ENCODE results near the gene FYCO1. TPM values are rescaled to one million over a fixed set of nuclear protein-coding genes. Genes with fewer than 3 reads are reported as not detected.

FYCO1 gene
- total RNA-seq, 1 donor from 2014 or later, result 31.8 TPM

DNA sequence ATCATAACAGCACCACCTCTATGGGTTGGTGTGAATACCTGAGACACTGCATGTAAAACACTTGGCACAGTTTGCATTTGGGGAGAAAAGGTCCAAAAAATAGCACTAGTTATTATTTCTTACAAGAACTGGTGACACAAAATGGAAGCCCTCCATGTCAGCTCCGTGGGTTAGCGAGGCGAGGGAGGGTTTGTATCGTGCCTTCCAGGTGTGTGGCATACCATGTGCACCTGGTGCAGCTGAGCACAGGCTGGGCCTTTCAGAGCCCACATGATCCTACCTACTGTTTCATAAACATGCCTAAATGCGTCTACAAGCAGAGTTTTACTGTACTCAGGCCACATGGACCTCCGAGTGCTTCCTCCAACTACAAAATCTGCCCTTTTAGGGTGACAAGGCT, 46.7 kb downstream of the FYCO1 start:
- Mint-ChIP-seq H3K27ac (ENCODE audit: unreplicated experiment) (no peak overlapping the region), H3K4me1 (ENCODE audit: unreplicated experiment) (no peaks in the 10 kb centered on the region), H3K36me3 (ENCODE audit: unreplicated experiment) (peaks cover 38% of the 10 kb centered on the region), H3K9me3 (ENCODE audit: unreplicated experiment) (no peaks in the 10 kb centered on the region), H3K27me3 (ENCODE audit: unreplicated experiment) (no peaks in the 10 kb centered on the region), H3K4me3 (ENCODE audit: unreplicated experiment) (no peak overlapping the region)
- no peak for DNase-seq (ENCODE audit: extremely low spot score, unreplicated experiment)
- TF ChIP-seq, protein P1, sequence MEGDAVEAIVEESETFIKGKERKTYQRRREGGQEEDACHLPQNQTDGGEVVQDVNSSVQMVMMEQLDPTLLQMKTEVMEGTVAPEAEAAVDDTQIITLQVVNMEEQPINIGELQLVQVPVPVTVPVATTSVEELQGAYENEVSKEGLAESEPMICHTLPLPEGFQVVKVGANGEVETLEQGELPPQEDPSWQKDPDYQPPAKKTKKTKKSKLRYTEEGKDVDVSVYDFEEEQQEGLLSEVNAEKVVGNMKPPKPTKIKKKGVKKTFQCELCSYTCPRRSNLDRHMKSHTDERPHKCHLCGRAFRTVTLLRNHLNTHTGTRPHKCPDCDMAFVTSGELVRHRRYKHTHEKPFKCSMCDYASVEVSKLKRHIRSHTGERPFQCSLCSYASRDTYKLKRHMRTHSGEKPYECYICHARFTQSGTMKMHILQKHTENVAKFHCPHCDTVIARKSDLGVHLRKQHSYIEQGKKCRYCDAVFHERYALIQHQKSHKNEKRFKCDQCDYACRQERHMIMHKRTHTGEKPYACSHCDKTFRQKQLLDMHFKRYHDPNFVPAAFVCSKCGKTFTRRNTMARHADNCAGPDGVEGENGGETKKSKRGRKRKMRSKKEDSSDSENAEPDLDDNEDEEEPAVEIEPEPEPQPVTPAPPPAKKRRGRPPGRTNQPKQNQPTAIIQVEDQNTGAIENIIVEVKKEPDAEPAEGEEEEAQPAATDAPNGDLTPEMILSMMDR (IDR thresholded peaks at IDR 0.05), result no peak

DNA sequence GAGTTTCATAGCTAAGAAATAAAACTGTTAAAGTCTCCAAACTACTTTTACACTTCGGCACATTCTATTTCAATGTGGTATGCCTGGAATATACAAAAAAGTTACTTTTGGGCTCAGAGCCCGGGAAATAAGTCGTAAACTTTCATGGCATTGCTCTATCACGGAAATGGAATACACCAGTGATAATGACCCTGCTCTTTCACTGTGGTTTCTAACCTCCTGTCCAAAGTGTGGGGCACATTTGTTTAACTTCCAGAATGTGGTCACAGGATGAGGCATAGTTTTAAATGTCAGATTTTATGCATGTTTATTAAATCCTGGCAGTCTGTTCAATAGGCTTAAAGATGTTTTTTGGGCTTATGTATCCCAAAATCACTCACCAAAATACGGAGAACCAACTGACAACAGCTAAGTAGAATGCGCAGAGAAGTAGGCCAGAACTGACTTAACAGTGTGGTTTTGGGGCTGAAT, 47.3 kb downstream of the FYCO1 start:
- Mint-ChIP-seq H3K9me3 (ENCODE audit: unreplicated experiment) (no peaks in the 10 kb centered on the region), H3K36me3 (ENCODE audit: unreplicated experiment) (peaks cover 35% of the 10 kb centered on the region), H3K27me3 (ENCODE audit: unreplicated experiment) (no peaks in the 10 kb centered on the region), H3K27ac (ENCODE audit: unreplicated experiment) (no peak overlapping the region), H3K4me3 (ENCODE audit: unreplicated experiment) (no peak overlapping the region), H3K4me1 (ENCODE audit: unreplicated experiment) (no peaks in the 10 kb centered on the region)
- DNase-seq (ENCODE audit: extremely low spot score, unreplicated experiment), result no peak
- TF ChIP-seq, protein P1 (IDR thresholded peaks at IDR 0.05), result no peak

DNA sequence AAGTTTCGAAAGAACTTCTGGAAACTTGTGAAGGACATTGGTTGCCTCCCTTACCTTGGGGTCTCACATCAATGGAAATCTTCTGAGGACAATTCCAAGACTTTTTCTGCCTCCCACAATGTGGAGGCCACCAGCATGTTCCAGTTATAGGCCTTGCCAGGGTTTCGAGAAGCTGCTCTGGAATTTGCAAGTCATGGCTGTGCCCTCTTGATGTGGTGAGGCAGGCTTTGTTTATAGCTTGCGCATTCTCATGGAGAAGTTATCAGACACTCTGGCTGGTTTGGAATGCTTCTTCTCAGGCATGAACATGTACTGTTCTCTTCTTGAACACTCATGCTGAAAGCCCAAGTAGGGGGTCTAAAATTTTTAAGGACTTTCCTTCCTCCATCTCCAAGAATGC, 48.3 kb downstream of the FYCO1 start:
- no peaks in the 10 kb centered on the region for H3K4me1 Mint-ChIP-seq (ENCODE audit: unreplicated experiment)

DNA sequence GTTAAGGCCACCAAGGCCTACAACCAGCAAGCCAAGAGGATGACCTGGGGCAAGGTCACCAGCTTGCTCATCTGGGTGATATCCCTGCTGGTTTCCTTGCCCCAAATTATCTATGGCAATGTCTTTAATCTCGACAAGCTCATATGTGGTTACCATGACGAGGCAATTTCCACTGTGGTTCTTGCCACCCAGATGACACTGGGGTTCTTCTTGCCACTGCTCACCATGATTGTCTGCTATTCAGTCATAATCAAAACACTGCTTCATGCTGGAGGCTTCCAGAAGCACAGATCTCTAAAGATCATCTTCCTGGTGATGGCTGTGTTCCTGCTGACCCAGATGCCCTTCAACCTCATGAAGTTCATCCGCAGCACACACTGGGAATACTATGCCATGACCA, 48.7 kb downstream of the FYCO1 start:
- no peaks in the 10 kb centered on the region for H3K27me3 Mint-ChIP-seq (ENCODE audit: unreplicated experiment)
- peaks cover 26% of the 10 kb centered on the region for H3K36me3 Mint-ChIP-seq (ENCODE audit: unreplicated experiment)
- no peaks in the 10 kb centered on the region for H3K4me1 Mint-ChIP-seq (ENCODE audit: unreplicated experiment)
- no peaks in the 10 kb centered on the region for H3K9me3 Mint-ChIP-seq (ENCODE audit: unreplicated experiment)
- H3K4me3 Mint-ChIP-seq (ENCODE audit: unreplicated experiment), result no peak overlapping the region
- no peak for DNase-seq (ENCODE audit: extremely low spot score, unreplicated experiment)
- TF ChIP-seq, protein P1 (IDR thresholded peaks at IDR 0.05), result no peak
- H3K27ac Mint-ChIP-seq (ENCODE audit: unreplicated experiment), result no peak overlapping the region

More for the DNA sequence above, 48.3 kb downstream of the FYCO1 start:
- DNase-seq (ENCODE audit: extremely low spot score, unreplicated experiment), result no peak
- no peaks in the 10 kb centered on the region for H3K27me3 Mint-ChIP-seq (ENCODE audit: unreplicated experiment)
- H3K4me3 Mint-ChIP-seq (ENCODE audit: unreplicated experiment), result no peak overlapping the region
- H3K36me3 Mint-ChIP-seq (ENCODE audit: unreplicated experiment), result peaks cover 29% of the 10 kb centered on the region
- H3K27ac Mint-ChIP-seq (ENCODE audit: unreplicated experiment), result no peak overlapping the region
- H3K9me3 Mint-ChIP-seq (ENCODE audit: unreplicated experiment), result no peaks in the 10 kb centered on the region
- TF ChIP-seq, protein P1 (IDR thresholded peaks at IDR 0.05), result no peak

DNA sequence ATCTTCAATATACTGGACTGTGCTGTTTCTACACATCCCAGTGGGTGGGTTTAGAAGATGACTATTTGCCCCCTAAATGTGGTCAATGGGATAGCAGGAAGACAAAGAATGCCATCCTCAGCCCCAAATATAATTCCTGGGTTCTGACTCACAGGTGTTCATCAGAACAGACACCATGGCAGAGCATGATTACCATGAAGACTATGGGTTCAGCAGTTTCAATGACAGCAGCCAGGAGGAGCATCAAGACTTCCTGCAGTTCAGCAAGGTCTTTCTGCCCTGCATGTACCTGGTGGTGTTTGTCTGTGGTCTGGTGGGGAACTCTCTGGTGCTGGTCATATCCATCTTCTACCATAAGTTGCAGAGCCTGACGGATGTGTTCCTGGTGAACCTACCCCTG, 49.3 kb downstream of the FYCO1 start:
- TF ChIP-seq, protein P1 (IDR thresholded peaks at IDR 0.05), result no peak
- Mint-ChIP-seq H3K4me3 (ENCODE audit: unreplicated experiment) (no peak overlapping the region), H3K4me1 (ENCODE audit: unreplicated experiment) (no peaks in the 10 kb centered on the region), H3K27me3 (ENCODE audit: unreplicated experiment) (no peaks in the 10 kb centered on the region), H3K9me3 (ENCODE audit: unreplicated experiment) (no peaks in the 10 kb centered on the region), H3K36me3 (ENCODE audit: unreplicated experiment) (peaks cover 26% of the 10 kb centered on the region), H3K27ac (ENCODE audit: unreplicated experiment) (no peak overlapping the region)
- DNase-seq (ENCODE audit: extremely low spot score, unreplicated experiment), result no peak
